Measurements from ENCODE around the gene TTC22. TPM values are rescaled to one million over a fixed set of nuclear protein-coding genes. Genes with fewer than 3 reads are reported as not detected.

TTC22 gene
- total and polyA plus RNA-seq, 4 experiments from 2014 or later, result 1.4 to 19.0 (median 12.1) TPM

DNA sequence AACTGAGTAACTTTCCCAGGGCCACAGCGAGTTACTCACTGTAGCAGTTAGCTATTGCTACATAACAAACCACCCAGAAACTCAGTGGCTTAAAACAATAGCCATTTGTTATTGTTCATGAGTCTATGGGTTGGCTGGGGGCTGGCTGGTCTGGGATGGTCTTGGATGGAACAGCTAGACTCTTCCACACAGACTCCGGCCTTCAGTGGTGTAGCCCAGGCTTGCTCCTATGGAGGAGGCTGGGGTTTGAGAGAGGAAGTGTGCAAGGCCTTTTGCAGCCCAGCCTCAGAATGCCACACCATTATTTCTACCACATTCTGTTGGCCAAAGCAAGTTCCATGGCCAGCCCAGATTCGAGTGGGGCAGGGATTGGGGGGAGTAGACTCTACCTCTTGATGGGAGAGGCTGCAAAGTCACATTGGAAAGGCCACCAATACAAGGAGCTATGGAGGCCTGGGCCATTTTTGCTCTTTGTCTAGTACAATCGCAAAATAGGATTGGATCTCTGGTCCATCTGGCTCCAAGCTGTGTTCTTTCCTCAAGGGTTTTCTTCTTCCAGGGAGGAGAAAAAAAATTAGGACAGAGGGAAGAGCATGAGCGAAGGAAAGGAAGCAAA lies 37.5 kb upstream of the TTC22 start:
- Mint-ChIP-seq H3K27ac (peak overlapping the region in 1 of 7 donors; percentile 52), H3K9me3 (no peaks in the 10 kb centered on the region), H3K4me3 (no peak overlapping the region), H3K36me3 (no peaks in the 10 kb centered on the region), H3K27me3 (no peaks in the 10 kb centered on the region), H3K4me1 (no peaks in the 10 kb centered on the region)
- H3K4me1 ChIP-seq (ENCODE audit: insufficient read depth, low read length), result no peaks in the 10 kb centered on the region
- no peak overlapping the region for H3K27ac ChIP-seq (ENCODE audit: low read depth, low read length)
- H3K27me3 ChIP-seq (ENCODE audit: insufficient read depth, low read length), result no peaks in the 10 kb centered on the region
- no peaks in the 10 kb centered on the region for H3K9me3 ChIP-seq (ENCODE audit: control insufficient read depth in 1 of 2, low read length in 2 of 2)
- ChIA-PET POLR2A (ENCODE audit: partially characterized antibody) (no interaction called here), CTCF (ENCODE audit: partially characterized antibody) (no interaction called here)
- intact Hi-C loops (cut with micrococcal nuclease), result no loop called here
- no peak for DNase-seq
- H3K4me3 ChIP-seq (ENCODE audit: low read length in 2 of 2), result no peak overlapping the region
- H3K36me3 ChIP-seq (ENCODE audit: insufficient read depth, low read length), result no peaks in the 10 kb centered on the region

DNA sequence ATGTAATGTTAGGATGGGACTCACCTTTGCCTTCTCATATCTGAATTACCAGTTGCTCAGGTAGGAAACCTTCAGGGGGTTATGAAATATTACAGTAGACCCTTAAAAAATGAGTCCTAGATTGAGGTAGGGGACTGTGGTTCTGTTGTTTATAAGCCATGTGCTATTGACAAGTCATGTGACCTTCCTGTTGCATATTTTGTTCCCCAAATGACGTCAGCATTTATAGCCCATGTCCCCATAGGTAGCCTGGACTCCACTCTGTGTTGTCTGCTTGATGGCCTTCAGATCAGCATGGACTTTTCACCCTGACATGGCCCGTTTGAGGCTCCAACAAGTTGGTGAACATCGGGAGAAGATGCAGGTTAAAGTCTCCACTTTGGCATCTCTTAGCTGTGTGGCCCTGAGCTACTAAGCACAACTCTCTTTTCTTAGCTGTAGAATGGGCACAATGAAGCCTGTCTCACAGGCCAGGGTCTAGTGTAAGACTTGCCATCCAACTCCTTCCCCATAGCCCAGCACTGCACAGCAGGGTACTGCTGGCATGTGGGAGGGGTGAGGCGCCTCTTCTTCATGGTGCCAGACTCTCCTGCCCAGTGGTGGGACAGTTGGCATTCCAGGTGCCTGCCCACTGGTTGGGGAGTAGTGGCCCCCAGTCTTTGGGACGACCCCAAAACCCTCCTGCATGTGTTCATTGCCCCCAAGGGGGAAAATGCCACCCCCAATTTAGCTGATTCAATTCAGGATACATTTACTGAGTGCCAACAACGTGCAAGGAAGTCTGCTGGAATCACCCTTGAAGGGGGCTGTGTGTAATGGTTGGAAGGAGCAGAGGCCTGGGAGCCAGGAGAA lies 36.1 kb upstream of the TTC22 start:
- ChIA-PET POLR2A (ENCODE audit: partially characterized antibody) (no interaction called here), CTCF (ENCODE audit: partially characterized antibody) (no interaction called here)
- Histone ChIP-seq H3K9me3 (ENCODE audit: control insufficient read depth in 1 of 2, low read length in 2 of 2) (no peaks in the 10 kb centered on the region), H3K36me3 (ENCODE audit: insufficient read depth, low read length) (no peaks in the 10 kb centered on the region), H3K4me1 (ENCODE audit: insufficient read depth, low read length) (no peaks in the 10 kb centered on the region), H3K27me3 (ENCODE audit: insufficient read depth, low read length) (no peaks in the 10 kb centered on the region), H3K27ac (ENCODE audit: low read depth, low read length) (no peak overlapping the region), H3K4me3 (ENCODE audit: low read length in 2 of 2) (no peak overlapping the region)
- no peaks in the 10 kb centered on the region for H3K27me3 Mint-ChIP-seq
- DNase-seq, result no peak
- no peak overlapping the region for H3K27ac Mint-ChIP-seq
- no peak overlapping the region for H3K4me3 Mint-ChIP-seq
- no peaks in the 10 kb centered on the region for H3K36me3 Mint-ChIP-seq
- intact Hi-C loops (cut with micrococcal nuclease), result no loop called here
- no peaks in the 10 kb centered on the region for H3K9me3 Mint-ChIP-seq
- no peaks in the 10 kb centered on the region for H3K4me1 Mint-ChIP-seq

DNA sequence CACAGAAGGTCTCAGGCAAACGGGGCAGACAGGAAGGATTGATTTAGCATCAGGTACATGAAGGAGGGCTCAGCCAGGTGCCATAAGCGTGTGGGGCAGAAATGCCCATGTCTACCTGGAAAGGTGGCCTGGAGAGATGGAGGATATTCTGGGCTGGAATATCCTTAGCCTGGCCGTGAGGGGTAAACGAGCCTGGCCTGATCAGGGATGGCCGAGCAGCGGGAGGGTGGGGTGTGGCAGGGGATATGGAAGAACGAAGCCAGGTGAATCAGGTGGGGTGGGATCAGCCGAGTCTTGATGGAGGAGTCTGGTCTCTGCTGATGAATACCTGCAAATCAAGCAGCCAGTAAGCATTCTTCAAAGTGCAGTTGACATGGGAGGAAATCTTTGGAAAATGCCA lies 35.5 kb upstream of the TTC22 start:
- CTCF ChIA-PET (ENCODE audit: partially characterized antibody), result no interaction called here
- Histone ChIP-seq H3K4me1 (ENCODE audit: insufficient read depth, low read length) (no peaks in the 10 kb centered on the region), H3K36me3 (ENCODE audit: insufficient read depth, low read length) (no peaks in the 10 kb centered on the region), H3K9me3 (ENCODE audit: control insufficient read depth in 1 of 2, low read length in 2 of 2) (no peaks in the 10 kb centered on the region), H3K4me3 (ENCODE audit: low read length in 2 of 2) (no peak overlapping the region), H3K27ac (ENCODE audit: low read depth, low read length) (no peak overlapping the region), H3K27me3 (ENCODE audit: insufficient read depth, low read length) (no peaks in the 10 kb centered on the region)
- no peaks in the 10 kb centered on the region for H3K4me1 Mint-ChIP-seq
- no peak overlapping the region for H3K27ac Mint-ChIP-seq
- peaks cover 0 to under 1% (median under 1%) of the 10 kb centered on the region in 8 donors for H3K9me3 Mint-ChIP-seq
- H3K36me3 Mint-ChIP-seq, result no peaks in the 10 kb centered on the region
- peaks cover 0 to under 1% of the 10 kb centered on the region in 2 donors for H3K27me3 Mint-ChIP-seq
- DNase-seq, result no peak
- intact Hi-C loops (cut with micrococcal nuclease), result no loop called here
- POLR2A ChIA-PET (ENCODE audit: partially characterized antibody), result no interaction called here
- H3K4me3 Mint-ChIP-seq, result no peak overlapping the region

DNA sequence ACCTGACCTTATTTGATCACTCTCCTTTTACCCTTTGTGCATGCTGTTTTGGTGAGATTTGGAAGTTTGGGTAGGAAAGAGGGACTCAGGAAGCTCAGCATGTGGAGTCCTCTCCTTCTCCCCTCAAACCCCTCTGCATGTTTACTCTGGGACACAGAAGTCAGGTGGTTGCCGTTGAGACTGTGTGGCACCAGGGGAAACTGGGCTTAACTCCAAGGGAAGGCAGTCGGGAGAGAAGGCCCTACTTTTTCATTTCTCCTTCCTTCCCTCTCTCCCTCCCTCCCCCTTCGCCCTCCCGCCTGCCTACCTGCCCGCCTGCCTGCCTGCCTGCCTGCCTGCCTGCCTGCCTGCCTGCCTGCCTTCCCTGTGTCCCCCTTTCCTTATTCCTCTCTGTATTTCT lies 34.8 kb upstream of the TTC22 start:
- intact Hi-C loops (cut with micrococcal nuclease), result no loop called here
- Mint-ChIP-seq H3K4me3 (no peak overlapping the region), H3K27me3 (peaks cover 0 to 2% of the 10 kb centered on the region in 2 donors), H3K27ac (no peak overlapping the region), H3K36me3 (peaks cover 1 to 2% of the 10 kb centered on the region in 2 donors), H3K4me1 (no peaks in the 10 kb centered on the region), H3K9me3 (peaks cover 0 to 7% (median 5%) of the 10 kb centered on the region in 8 donors)
- H3K27me3 ChIP-seq (ENCODE audit: insufficient read depth, low read length), result no peaks in the 10 kb centered on the region
- DNase-seq, result no peak
- no peaks in the 10 kb centered on the region for H3K4me1 ChIP-seq (ENCODE audit: insufficient read depth, low read length)
- no peaks in the 10 kb centered on the region for H3K9me3 ChIP-seq (ENCODE audit: control insufficient read depth in 1 of 2, low read length in 2 of 2)
- ChIA-PET CTCF (ENCODE audit: partially characterized antibody) (no interaction called here), POLR2A (ENCODE audit: partially characterized antibody) (no interaction called here)
- H3K36me3 ChIP-seq (ENCODE audit: insufficient read depth, low read length), result no peaks in the 10 kb centered on the region
- no peak overlapping the region for H3K4me3 ChIP-seq (ENCODE audit: low read length in 2 of 2)
- H3K27ac ChIP-seq (ENCODE audit: low read depth, low read length), result no peak overlapping the region

DNA sequence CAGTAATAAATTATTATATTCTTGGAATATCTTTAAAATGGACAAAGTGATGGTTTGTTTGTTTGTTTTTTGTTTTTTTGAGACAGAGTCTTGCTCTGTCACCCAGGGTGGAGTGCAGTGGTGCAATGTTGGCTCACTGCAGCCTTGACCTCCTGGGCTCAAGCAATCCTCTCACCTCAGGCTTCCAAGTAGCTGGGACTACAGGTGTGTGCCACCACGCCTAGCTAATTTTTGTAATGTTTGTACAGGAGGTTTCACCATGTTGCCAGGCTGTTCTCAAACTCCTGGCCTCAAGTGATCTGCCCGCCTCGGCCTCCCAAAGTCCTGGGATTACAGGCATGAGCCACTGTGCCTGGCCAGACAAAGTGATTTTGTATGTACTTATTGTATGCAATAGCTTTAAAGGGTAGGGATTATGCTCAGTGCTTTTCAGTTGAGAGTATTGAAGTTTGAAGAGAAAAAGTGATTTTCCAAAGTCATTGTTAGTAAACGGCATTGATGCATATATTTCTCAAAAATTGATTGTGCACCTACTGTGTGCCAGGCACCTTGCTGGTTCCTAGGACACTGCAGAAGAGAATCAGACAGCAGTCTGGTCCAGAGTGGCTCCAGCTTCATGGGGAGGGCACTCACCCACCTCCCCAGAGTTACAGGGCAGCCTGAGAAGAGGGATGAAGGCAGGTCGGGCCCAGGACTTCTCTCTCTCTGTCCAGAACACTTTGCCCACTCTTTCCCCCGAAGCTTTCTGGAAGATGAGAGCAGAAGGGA lies 34.2 kb upstream of the TTC22 start:
- POLR2A ChIA-PET (ENCODE audit: partially characterized antibody), result no interaction called here
- Histone ChIP-seq H3K9me3 (ENCODE audit: control insufficient read depth in 1 of 2, low read length in 2 of 2) (no peaks in the 10 kb centered on the region), H3K27me3 (ENCODE audit: insufficient read depth, low read length) (no peaks in the 10 kb centered on the region), H3K27ac (ENCODE audit: low read depth, low read length) (no peak overlapping the region), H3K4me1 (ENCODE audit: insufficient read depth, low read length) (no peaks in the 10 kb centered on the region), H3K4me3 (ENCODE audit: low read length in 2 of 2) (no peak overlapping the region), H3K36me3 (ENCODE audit: insufficient read depth, low read length) (no peaks in the 10 kb centered on the region)
- no peak overlapping the region for H3K4me3 Mint-ChIP-seq
- H3K9me3 Mint-ChIP-seq, result peaks cover 0 to 12% (median 9%) of the 10 kb centered on the region in 8 donors
- no peak for DNase-seq
- intact Hi-C loops (cut with micrococcal nuclease), result no loop called here
- H3K4me1 Mint-ChIP-seq, result no peaks in the 10 kb centered on the region
- CTCF ChIA-PET (ENCODE audit: partially characterized antibody), result no interaction called here
- peaks cover 7 to 8% of the 10 kb centered on the region in 2 donors for H3K36me3 Mint-ChIP-seq
- H3K27ac Mint-ChIP-seq, result no peak overlapping the region
- peaks cover 0 to 2% of the 10 kb centered on the region in 2 donors for H3K27me3 Mint-ChIP-seq

DNA sequence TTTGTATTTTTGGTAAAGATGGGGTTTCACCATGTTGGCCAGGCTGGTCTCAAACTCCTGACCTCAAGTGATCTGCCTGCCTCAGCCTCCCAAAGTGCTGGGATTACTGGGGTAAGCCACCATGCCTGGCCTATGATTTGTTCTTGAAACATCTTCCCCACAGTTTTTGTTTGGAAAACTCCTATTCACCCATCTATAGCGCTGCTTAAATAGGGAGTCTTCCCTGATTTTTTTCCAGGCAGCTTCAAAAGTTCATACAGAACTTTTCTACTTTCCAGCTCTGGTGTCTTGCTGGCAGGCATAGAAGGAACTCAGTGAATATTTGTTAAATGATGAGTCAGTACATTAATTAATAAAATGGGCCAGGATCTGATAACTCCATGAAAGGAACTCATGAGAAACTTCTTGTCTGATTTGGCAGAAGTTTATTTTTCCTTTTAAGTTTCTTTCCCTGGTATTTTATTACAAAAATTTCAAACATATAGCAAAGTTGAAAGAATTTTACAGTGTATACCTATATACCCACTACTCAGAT lies 33.0 kb upstream of the TTC22 start:
- Mint-ChIP-seq H3K27ac (no peak overlapping the region), H3K4me1 (no peaks in the 10 kb centered on the region), H3K9me3 (peaks cover 0 to 20% (median 11%) of the 10 kb centered on the region in 8 donors), H3K4me3 (no peak overlapping the region), H3K27me3 (peaks cover 0 to 2% of the 10 kb centered on the region in 2 donors), H3K36me3 (peaks cover 7 to 10% of the 10 kb centered on the region in 2 donors)
- no peaks in the 10 kb centered on the region for H3K36me3 ChIP-seq (ENCODE audit: insufficient read depth, low read length)
- H3K27ac ChIP-seq (ENCODE audit: low read depth, low read length), result no peak overlapping the region
- no peak overlapping the region for H3K4me3 ChIP-seq (ENCODE audit: low read length in 2 of 2)
- DNase-seq, result no peak
- no peaks in the 10 kb centered on the region for H3K4me1 ChIP-seq (ENCODE audit: insufficient read depth, low read length)
- intact Hi-C loops (cut with micrococcal nuclease), result no loop called here
- H3K9me3 ChIP-seq (ENCODE audit: control insufficient read depth in 1 of 2, low read length in 2 of 2), result no peaks in the 10 kb centered on the region
- POLR2A ChIA-PET (ENCODE audit: partially characterized antibody), result no interaction called here
- CTCF ChIA-PET (ENCODE audit: partially characterized antibody), result no interaction called here
- no peaks in the 10 kb centered on the region for H3K27me3 ChIP-seq (ENCODE audit: insufficient read depth, low read length)

DNA sequence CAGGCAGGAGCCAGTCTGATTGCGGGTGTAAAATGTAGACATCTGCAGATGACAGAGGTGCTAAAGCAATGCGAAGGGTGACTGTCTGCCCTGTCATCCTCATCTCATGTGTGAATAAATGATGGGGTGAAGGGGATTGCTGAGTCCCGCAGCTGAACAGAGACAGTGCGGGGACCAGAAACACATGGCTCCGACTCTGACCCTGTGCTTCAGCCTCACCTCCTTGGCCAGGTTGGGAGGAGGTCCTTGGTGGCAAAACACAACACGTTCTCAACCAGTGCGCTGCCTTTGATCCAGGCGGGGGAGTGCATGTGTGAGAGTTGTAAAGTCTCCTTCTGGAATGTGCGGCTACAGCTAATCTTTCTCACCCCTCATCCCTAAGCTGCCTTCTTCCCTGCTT lies 32.0 kb upstream of the TTC22 start:
- Histone ChIP-seq H3K27me3 (ENCODE audit: insufficient read depth, low read length) (no peaks in the 10 kb centered on the region), H3K4me3 (ENCODE audit: low read length in 2 of 2) (no peak overlapping the region), H3K9me3 (ENCODE audit: control insufficient read depth in 1 of 2, low read length in 2 of 2) (no peaks in the 10 kb centered on the region), H3K4me1 (ENCODE audit: insufficient read depth, low read length) (no peaks in the 10 kb centered on the region), H3K36me3 (ENCODE audit: insufficient read depth, low read length) (no peaks in the 10 kb centered on the region), H3K27ac (ENCODE audit: low read depth, low read length) (no peak overlapping the region)
- ChIA-PET POLR2A (ENCODE audit: partially characterized antibody) (no interaction called here), CTCF (ENCODE audit: partially characterized antibody) (interaction anchor here (1.2 kb wide), 1 partner anchor 24 kb away, joined by 3 read pairs; no protein-coding TSS in a partner anchor)
- no peak overlapping the region for H3K4me3 Mint-ChIP-seq
- no peak for DNase-seq
- intact Hi-C loops (cut with micrococcal nuclease), result no loop called here
- peaks cover 0 to 2% of the 10 kb centered on the region in 2 donors for H3K27me3 Mint-ChIP-seq
- H3K9me3 Mint-ChIP-seq, result peaks cover 0 to 25% (median 16%) of the 10 kb centered on the region in 8 donors
- H3K36me3 Mint-ChIP-seq, result peaks cover 7 to 10% of the 10 kb centered on the region in 2 donors
- no peaks in the 10 kb centered on the region for H3K4me1 Mint-ChIP-seq
- no peak overlapping the region for H3K27ac Mint-ChIP-seq
